Smooth muscle cell (in vitro differentiated cells): ENCODE data around the gene GTPBP3. TPM values are rescaled to one million over a fixed set of nuclear protein-coding genes. Genes with fewer than 3 reads are reported as not detected.

Experiments used
- DNase-seq: peaks from one replicate; lab custom pipeline; 2025; ENCODE audit not compliant: unreplicated experiment; lab: John Stamatoyannopoulos, UW
- H2AFZ ChIP-seq: fragments of 200-600 bp; sonication (generic); 2 replicates; pipeline ENCODE4 v1.6.0; 2016; ENCODE audit warnings: antibody characterized with exemption, low read depth, mild to moderate bottlenecking
- H3F3A ChIP-seq: fragments of 200-600 bp; sonication (generic); 2 replicates; pipeline ENCODE4 v1.6.0; 2017; ENCODE audit warnings: antibody characterized with exemption, low read depth
- H3K27ac ChIP-seq: fragments of 200-600 bp; sonication (generic); 2 replicates; pipeline ENCODE4 v1.5.1; 2016; ENCODE audit warnings: low read depth, mild to moderate bottlenecking
- H3K27me3 ChIP-seq: fragments of 200-600 bp; sonication (generic); 2 replicates; pipeline ENCODE4 v1.6.1; 2016; ENCODE audit warnings: low read depth, mild to moderate bottlenecking
- H3K36me3 ChIP-seq: fragments of 200-600 bp; sonication (generic); 2 replicates; pipeline ENCODE4 v1.5.1; 2016; ENCODE audit warnings: low read depth
- H3K4me1 ChIP-seq: fragments of 200-600 bp; sonication (generic); 2 replicates; pipeline ENCODE4 v1.5.1; 2016; ENCODE audit warnings: low read depth
- H3K4me2 ChIP-seq: fragments of 200-600 bp; sonication (generic); 2 replicates; pipeline ENCODE4 v1.6.0; 2016; ENCODE audit warnings: mild to moderate bottlenecking
- H3K4me3 ChIP-seq: fragments of 200-600 bp; sonication (generic); 2 replicates; pipeline ENCODE4 v1.5.1; 2016; ENCODE audit warnings: mild to moderate bottlenecking
- H3K79me2 ChIP-seq: fragments of 200-600 bp; sonication (generic); 2 replicates; pipeline ENCODE4 v1.6.0; 2016; ENCODE audit warnings: low read depth, mild to moderate bottlenecking
- H3K9ac ChIP-seq: fragments of 200-600 bp; sonication (generic); 2 replicates; pipeline ENCODE4 v1.6.0; 2016; ENCODE audit warnings: low read depth
- H3K9me3 ChIP-seq: fragments of 200-600 bp; sonication (generic); replicated peaks from 2 replicates; pipeline ENCODE4 v1.5.1; 2016; ENCODE audit warnings: low read depth
- H4K20me1 ChIP-seq: fragments of 200-600 bp; sonication (generic); 2 replicates; pipeline ENCODE4 v1.6.0; 2016; ENCODE audit warnings: low read depth
- CTCF ChIP-seq: fragments of 200-600 bp; sonication (generic); IDR thresholded peaks from 2 replicates; pipeline ENCODE4 v1.5.1; 2017; ENCODE audit warnings: borderline replicate concordance, mild to moderate bottlenecking, antibody characterized with exemption; ENCODE audit not compliant: insufficient read depth, poor library complexity, severe bottlenecking
- WGBS: methylation state at CpG from one replicate; pipeline ENCODE4 v1.1.7; 2016; ENCODE audit warnings: low lambda C conversion rate; 5-methylcytosine and 5-hydroxymethylcytosine counted together
- polyA plus RNA-seq: library from polyadenylated mRNA; unstranded; fragments of >200 nt; fragmentation: Nextera tagmentation; extraction: Ambion mirVana; gene quantifications from 2 replicates; pipeline ENCODE4 v1.2.1, GENCODE V29; 2016
- total RNA-seq: library from RNA; depleted of rRNA; stranded (reverse); fragments of >200 nt; gene quantifications from 2 replicates; pipeline ENCODE4 v1.2.3, GENCODE V29; 2014

Gene GTPBP3
- total and polyA plus RNA-seq, 2 experiments from 2014 or later, result 16.5 to 19.6 TPM

- H3F3A ChIP-seq, result peaks cover 5% of the 10 kb centered on the region
- H3K4me1 ChIP-seq, result peaks cover 20% of the 10 kb centered on the region
- peaks cover 23% of the 10 kb centered on the region for H4K20me1 ChIP-seq
- H3K4me3 ChIP-seq, result no peak overlapping the region
- no peak overlapping the region for H2AFZ ChIP-seq
- DNase-seq, result no peak
- no peak overlapping the region for H3K9ac ChIP-seq
- no peak for TF ChIP-seq CTCF
- no peak overlapping the region for H3K4me2 ChIP-seq
- no peaks in the 10 kb centered on the region for H3K36me3 ChIP-seq
- H3K27ac ChIP-seq, result no peak overlapping the region
- 92% methylated on average over 17 of the region's 17 CpGs for WGBS
- H3K27me3 ChIP-seq, result peaks cover 24% of the 10 kb centered on the region
- H3K79me2 ChIP-seq, result no peaks in the 10 kb centered on the region
- H3K9me3 ChIP-seq, result no peaks in the 10 kb centered on the region
Measured at GRCh38 chr19:17325881-17326594, 11.3 kb upstream of the GTPBP3 start.

GRCh38 chr19:17326595-17326966 lies 10.8 kb upstream of the GTPBP3 start:
- H3F3A ChIP-seq, result peaks cover 5% of the 10 kb centered on the region
- TF ChIP-seq CTCF, result no peak
- no peak overlapping the region for H3K27ac ChIP-seq
- no peaks in the 10 kb centered on the region for H3K9me3 ChIP-seq
- no peaks in the 10 kb centered on the region for H3K79me2 ChIP-seq
- no peak overlapping the region for H3K4me2 ChIP-seq
- no peak overlapping the region for H3K4me3 ChIP-seq
- no peaks in the 10 kb centered on the region for H3K36me3 ChIP-seq
- DNase-seq, result no peak
- H3K27me3 ChIP-seq, result peaks cover 24% of the 10 kb centered on the region
- no peak overlapping the region for H2AFZ ChIP-seq
- H3K9ac ChIP-seq, result no peak overlapping the region
- WGBS, result 73% methylated on average over 11 of the region's 11 CpGs
- H4K20me1 ChIP-seq, result peaks cover 23% of the 10 kb centered on the region
- peaks cover 20% of the 10 kb centered on the region for H3K4me1 ChIP-seq

GRCh38 chr19:17327068-17327653 lies 10.2 kb upstream of the GTPBP3 start:
- H3K4me2 ChIP-seq, result peak overlapping the region; percentile 93
- no peak overlapping the region for H3K27ac ChIP-seq
- no peak for TF ChIP-seq CTCF
- no peaks in the 10 kb centered on the region for H3K36me3 ChIP-seq
- H3K4me1 ChIP-seq, result peaks cover 20% of the 10 kb centered on the region
- no peaks in the 10 kb centered on the region for H3K9me3 ChIP-seq
- H3K79me2 ChIP-seq, result no peaks in the 10 kb centered on the region
- WGBS, result 72% methylated on average over 23 of the region's 27 CpGs
- H3K4me3 ChIP-seq, result no peak overlapping the region
- no peak overlapping the region for H2AFZ ChIP-seq
- no peak overlapping the region for H3K9ac ChIP-seq
- DNase-seq, result no peak
- H3F3A ChIP-seq, result peaks cover 5% of the 10 kb centered on the region
- peaks cover 22% of the 10 kb centered on the region for H4K20me1 ChIP-seq
- peaks cover 24% of the 10 kb centered on the region for H3K27me3 ChIP-seq
